ENCODE data around the gene DLX2.

Gene DLX2

DNA sequence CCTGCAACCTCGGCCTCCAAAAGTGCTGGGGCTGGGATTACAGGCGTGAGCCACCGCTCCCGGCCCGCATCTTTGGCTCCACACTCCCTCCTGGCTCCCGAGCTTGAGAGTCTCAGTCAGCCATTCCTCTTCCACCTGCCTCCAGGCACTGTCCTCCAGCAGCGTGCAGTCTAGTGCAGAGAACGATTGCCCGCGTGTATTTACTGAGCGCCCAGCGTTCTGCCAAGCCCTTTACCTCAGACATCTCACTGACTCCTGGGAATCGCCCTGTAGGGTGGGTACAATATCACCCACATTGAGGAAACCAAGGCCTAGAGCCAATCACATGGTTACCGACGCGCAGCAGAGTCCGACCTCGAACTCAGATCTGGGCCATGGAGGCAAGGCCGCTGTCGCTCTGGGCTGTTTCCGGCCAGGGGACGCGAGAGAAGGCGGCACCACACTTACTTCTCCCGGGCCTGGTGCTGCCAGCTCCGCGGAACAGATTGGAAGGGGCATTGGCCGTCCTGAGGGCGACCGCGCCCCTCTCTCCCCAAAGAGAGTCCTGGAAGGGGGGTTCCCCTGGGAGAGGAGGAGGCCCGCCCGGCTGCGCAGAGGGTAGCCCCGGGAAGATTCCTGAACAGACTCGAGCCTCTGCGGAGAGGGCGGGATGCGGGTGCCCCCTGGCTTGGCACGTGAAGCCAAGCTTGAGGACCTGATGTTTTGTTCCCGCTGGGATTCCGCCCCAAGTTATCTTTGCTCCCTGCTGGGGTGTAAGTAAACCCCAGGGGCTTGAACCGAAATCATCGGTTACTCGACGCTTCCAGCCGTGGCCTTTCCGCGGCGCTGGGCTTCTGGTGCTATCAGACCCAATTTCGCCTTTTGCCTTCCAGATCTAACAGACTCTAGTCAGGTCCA lies 5.2 kb upstream of the DLX2 start:
- DNase-seq (ENCODE audit: low read depth): no peak

DNA sequence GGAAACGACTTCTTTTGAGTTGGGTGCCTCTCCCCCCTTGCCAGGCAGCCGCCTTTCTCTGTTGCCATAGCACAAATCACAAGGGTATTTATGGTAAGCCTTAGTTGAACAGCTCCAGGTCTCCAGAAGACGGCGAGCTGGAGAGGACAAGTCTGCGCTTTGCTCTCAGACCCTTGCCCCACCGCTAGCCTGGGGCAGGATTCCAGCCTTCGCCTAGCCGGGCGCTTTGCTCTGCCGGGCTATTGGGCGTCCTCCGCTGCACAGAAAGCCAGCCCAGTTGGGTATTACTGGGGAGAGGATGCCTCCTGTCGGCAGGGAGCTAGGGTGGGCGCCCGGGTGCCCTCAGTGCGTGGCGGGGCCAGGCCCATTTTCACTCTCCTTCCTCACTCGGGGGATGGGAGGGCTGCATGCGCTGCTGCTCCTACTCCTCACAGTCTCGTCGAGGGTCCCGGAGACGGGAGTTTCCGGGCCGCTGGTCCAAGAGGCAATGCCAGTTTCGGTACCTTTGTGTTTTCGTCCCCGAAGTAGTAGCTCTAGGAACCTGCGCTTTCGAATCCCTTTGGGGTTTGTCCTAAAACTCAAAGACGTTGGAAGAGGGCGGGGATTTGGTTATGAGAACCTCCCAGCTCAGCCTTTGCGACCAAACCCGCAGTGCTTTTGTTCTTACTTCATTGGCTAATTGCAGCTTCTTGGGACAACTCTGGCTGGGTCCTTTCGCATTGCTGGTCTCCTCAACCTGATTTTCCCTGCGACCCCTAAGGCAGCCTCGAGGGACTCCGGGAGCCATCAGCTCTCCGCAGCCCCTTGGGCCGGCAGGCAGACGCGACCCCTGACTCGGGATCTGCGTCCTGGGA lies 3.6 kb upstream of the DLX2 start:
- no peak for DNase-seq (ENCODE audit: low read depth)

DNA sequence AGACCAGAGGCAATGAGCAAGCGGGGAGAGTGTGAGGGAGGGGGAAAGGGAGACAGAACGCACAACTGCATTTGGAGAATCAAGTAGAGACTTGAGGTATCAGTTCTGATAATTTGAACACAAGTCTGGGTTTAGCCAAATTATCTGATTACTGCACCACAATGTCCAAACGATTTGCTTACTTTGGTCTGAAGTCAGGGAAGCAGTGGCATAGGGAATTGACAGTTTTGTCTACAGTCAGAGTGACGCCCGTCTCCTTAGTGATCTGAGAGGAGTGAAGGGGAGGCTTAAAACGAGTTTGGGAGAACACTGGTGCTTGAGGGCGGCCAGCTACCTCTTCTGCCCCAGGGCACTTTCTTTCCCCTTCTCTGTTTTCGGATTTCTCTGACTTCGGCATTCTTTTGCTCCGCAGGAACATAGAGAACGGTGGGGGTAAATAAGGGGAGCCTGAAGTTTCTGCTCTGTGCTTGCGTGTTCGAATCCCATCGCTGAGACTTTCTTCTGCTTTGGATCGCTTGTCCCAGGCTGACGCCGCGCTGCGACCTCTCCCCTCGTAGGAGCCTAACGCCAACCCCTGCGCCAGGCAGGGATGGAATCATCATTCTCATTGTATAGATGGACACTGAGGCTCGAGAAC lies 2.9 kb upstream of the DLX2 start:
- DNase-seq (ENCODE audit: low read depth): no peak

DNA sequence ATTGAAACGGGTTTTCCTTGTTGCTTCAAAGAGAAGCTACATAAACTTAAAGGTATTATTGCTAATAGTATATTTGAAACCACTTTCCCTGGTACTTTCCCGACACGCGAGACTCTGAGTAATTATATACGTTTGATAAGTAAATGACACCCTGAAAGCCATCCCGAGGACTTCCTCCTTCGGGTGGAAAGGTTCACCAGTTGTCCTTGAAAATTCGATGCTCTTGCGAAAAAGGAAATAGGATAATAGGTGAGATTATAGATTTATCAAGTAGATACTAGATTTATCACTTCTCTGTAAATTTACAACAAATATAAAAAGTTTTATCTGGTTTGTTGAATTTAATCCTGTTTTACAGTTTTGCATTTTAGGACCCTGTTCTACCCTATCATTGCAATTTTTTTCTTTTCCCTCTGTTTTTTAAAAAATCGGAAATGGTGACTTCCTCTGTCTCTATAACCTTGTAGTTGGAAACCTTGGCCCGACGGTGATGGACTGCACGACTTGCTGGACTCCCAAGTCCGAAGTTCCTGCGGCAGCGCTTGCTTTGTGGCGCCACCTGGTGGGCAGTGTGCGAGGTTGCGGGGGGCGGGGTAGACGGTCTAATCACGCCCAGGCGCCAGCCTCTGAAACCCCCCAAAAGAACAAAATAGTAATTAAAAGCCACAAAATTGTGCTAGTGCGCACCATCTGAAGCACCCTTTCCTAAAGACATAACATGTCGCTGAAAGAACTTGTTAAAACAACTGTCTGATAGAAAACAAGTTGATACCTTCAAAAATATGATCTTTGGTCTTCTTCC lies 972 bp upstream of the DLX2 start:
- no peak for DNase-seq (ENCODE audit: low read depth)

DNA sequence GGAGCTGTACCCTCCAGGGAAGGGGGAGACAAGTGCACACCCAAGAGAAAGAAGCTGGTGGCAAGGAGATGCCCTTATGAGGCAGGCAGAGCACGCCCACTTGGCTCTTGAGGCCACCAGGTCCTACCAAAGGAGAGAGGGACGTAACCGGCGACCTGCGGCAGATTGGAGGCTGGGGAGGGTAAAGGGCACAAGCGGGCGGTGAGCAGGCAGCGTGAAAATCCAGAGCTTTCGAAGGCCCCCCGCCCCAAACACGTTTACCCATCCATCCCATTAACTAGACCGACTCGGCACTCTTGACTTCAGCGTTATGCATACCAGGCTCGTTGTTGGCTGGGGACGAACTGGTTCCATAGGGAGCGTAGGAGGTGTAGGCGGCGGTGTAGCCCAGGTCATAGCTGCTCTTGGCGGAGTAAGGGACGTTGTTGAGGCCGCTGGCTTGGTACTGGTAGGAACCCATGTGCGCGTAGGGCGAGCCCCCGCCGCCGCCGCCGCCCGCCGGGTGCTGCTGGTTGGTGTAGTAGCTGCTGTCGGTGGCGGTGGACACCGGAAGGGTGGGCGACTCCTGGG lies 794 bp downstream of the DLX2 start:
- DNase-seq (ENCODE audit: low read depth): no peak

DNA sequence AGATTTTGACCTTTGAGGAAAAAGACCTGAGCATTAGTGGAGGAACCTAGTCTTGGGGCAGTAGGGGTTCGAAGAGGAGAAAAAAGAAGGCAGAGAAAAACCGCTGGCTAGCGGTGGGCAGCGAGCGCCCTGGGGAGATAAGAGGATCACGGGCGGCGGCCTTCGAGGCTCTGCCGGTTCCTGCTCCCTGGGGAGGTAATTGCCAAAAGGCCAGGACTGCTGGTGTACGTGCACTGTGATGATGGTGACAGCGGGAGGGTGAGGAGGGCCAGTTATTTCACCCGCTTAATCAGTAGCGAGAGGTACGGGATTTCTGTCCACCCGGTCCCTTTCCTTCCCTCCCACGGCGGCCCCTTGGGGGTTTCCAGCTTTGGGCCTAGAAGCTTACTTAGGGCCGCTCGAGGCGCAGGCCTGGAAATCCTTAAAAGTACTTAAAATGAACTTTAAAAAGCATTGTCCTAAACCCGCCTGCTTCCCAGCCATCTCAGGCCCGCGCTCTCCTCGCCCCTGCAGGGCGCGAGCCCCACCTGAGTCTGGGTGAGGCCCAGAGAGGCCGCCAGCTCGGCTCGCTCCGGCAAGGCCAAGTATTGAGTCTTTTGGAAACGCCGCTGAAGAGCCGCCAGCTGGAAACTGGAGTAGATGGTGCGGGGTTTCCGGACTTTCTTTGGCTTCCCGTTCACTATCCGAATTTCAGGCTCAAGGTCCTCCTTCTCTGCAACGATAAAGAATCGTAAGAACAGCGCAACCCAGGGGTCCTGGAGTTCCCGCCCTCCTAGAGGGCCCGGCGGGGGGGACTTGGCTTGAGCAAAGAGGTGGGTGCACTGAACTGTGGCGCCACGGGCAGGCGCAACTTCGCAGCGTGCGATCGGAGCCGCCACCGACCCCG lies 1.5 kb downstream of the DLX2 start:
- DNase-seq (ENCODE audit: low read depth): no peak

DNA sequence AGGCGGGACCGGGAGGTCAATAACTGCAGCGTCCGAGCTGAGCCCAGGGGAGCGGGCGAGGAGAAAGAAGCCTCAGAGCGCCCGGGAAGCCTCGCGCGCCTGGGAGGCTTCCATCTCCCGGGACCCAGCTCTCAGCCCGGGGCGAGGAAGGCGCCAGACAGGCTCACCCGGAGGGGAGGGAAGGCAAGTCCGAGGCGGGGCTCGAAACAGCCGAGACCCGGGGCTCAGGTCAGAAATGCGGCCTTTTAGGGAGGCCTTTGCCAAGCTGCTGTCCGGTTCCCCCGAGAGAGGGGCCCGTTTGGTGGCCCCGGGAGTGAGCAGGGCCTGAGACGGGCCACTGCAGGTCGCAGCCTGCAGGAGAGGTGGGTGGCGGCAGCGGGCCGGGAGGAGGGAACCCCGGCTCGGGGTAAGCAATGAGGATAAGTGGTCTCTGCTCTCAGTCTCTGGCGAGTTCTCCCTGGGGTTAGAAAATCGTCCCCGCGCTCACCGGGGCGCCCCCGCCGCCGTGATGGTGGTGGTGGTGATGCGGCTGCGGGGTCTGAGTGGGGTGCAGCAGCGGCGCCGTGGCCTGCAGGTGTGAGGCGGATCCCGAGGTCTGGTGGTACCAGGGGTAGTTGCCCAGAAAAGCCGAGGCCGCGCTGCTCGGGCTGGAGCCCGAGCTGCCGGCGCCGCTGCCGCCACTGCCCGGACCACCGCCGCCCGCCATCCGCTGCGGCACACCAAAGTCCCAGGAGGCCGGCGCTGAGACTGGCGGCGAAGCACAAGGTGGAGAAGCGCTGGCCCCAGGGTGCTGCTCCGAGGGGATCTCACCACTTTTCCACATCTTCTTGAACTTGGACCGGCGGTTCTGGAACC lies 2.4 kb downstream of the DLX2 start:
- DNase-seq (ENCODE audit: low read depth): no peak

DNA sequence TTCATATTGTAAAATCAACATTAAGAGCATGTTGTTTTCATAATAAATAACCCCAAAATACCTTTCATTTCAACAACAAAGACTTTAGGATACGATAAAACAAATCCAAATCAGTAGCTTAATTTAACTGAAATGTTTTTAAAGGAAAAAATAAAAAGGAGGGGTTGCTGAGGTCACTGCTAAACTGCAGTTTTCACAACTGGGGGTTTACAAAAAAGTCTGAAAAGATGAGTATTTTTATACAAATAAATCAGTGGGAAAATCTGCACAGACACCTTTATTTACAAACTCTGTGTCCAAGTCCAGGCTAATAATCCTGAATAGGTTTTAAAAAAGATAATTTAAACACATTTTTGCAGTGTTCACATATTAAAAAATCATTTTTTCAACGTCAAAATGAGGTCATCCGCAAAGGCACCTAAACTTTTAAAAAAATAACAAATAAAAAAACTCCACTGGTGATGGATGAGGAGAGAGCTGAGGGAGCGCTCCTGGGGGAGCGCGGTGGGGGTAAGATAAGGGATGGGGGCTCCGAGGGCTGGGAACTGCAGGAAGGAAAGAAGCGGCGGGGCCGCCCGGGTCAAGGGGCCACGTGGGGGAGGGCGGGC lies 3.1 kb downstream of the DLX2 start:
- DNase-seq (ENCODE audit: low read depth): no peak

DNA sequence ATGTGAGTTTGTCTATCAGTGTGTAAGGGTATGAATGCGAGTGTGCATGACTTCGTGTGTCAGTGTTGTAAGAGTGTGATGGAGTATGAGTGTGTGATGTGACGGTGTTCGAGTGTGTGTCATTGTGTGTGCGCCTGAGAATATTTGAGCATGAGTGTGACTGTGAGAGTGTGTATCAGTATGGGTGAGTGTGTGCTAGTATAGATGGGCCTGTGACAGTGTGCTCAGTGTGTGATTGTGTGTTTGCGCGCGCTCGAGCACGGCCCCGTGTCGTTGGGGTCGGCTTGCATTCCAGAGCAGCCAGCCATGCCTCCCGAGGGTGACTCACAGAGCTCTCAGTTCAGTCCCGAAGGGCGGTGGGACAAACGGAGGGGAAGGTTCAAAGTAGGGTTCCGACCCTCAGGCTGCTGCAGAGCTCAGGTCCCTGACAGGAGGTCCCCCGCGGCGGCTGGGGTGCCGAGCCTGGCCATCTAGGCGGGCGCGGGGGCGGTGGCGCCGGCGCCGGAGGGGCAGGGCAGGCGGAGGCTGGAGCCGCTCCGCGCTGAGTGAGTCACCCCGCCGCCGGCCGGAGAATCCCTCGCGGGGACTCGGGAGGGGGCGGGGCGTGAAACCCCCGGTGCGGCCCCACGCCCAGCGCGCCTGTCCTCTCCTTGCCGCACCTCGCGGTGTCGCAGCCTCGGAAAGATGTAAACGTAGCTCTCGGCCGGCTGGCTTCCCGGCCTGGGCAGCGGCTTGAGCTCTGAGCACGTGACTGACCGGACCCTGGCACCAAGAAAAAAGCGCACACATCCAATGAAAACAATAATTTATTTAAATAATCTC lies 3.8 kb downstream of the DLX2 start:
- no peak for DNase-seq (ENCODE audit: low read depth)

DNA sequence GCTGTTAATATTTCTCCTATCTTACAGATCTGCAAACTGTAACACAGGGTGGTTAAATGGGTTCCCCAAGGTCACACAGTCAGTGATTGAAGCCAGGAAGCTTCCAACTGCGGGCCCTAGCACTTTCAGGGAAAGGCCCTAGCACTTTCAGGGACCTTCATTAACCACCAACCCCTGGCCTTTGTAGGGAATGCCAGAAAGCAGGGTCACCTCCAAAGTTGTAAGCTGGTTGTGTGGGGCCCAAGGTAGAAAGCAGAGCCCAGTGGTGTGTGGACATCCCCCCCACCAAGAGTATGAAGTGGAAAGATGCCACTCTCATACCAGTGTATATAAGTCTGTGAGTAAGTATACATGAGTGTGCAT lies 4.4 kb downstream of the DLX2 start:
- DNase-seq (ENCODE audit: low read depth): no peak

DNA sequence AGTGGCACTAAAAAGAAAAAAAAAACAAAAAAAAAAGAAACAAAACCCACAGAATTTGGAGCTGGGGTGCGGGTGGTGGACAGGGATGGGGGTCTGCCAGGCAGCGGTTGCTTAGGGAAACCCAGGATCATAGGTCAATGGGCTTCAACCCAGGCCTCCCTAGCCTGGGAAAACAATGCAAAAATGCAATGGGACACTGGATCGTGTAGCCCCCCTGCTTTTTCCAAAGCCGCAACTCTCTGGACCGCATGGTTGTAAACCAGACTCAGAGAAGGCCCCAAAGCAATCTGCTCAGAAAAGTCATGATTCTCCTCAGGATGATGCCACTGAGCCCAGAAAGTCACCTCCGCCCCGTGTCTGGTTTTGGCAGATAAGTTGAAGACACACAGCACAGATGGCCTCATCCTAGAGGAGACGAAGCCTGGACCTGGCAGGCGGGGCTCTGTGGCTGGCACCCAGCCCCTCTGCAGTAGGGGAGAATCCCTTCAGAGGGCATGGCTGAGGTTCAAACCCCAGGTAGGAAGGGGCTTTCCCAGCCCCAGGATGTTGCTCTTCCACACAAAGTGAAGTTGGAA lies 5.1 kb downstream of the DLX2 start:
- DNase-seq (ENCODE audit: low read depth): no peak

DNA sequence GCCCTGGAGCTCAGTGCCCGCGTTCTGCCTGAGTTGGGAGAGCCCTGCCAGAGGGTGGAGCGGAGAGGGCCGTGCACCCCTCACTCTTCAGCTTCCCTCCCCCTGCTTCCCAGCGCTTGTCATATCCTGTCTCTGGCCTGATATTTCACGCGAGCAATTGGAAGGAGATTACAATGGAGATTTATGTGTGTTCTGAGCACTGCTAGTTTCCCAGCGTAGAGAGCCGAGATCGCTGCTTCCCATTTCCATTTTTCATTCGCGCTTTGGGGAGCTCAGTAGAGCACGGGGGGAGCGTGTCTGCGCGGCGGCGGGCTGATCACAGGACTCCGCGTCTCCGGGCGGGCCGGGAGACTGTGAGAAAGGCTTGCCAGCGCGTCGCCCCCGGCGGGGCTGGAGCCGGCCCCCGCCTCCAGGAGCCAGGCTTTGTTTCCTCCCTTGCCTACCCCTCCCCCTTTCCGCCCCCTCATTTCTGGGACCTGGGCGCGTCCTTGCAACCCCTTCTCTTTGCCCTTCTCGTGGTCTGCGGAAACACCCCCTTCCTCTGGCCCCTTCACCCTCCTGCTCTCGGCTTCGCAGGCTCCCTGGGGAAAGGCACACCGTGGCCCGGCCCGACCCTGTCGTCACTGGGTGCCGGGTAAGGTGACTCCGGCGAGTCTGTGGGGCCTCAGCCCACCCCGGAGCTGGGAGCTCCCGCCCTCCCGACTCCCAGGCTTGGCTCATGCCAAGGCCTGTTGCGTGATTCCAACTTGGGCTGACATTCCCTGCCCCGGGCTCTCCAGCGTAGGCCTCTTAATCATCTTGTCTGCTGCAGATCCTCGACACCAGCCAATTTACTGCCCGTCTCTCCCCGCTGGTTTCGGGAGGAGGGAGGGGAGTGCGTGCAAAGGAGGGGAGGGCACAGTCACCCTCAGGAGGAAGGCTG lies 5.8 kb downstream of the DLX2 start:
- no peak for DNase-seq (ENCODE audit: low read depth)

DNA sequence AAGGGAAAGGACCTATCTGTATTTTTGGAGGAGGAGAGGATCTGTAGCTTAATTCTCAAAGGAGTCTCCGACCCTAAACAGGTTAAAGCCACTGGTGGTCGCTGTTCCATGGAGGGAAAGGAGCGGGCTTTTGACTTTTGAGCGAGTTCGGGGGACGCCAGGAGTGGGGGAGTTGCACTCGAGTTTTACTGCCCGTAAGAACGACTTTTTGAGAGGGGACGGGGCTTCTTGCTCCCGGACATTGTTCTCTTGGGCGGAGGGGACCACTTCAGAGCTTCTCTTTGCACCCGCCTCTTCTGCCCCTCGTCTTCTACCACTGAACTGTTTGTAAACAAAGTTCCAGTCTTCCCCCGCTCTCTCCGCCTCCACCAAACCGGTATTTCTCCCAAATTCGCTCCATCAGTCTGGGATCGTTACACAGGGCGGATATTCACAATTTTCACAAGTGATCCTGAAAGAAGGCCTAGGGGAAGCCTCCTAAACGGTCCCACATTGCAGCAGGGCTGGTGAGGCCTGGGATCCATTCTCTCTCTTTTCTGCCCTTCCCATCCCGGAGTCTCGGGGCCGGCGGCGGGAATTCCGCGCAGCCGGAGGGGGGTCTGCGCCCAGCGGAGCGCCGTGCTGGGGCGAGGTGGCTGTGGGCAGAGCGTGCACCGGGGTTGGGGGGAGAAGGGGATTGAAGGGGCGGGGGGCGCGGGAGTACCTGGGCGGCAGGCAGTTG lies 6.6 kb downstream of the DLX2 start:
- no peak for DNase-seq (ENCODE audit: low read depth)

DNA sequence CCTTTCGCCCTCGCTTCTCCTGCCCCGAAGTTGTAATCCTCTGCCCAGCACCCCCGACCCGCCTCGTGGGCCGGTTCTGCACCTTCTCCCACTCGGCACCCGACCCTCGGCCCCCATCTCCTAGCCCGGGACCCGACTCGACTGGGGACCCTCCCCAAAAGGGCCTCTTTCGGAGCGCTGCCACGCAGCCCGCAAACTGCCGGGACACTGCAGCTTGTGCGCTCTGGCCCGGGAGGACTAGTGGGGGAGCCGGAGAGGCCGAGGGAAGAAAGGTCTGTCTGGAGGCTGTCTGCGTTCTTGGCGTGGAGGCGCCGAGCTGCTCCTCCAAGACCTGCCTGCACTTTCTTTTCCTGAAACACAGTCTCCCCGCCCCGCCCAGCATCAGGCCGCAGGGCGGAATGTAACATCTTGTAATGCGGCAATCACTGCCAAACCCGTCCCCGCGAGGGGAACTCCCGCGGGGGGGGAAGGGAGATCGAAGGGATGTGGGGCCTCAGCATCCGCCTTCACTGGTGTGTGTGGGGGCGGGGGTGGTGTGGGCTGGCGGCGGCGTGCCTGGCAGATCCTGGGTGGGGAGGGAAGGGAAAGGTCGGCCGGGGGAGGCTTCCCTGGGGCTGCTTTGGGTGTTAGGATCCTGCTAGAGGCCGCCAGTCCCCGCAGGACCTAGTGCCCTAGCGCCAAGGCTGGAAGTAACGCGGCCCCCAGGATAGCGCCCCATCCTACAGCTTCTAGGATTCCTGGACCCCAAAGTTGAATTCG lies 7.4 kb downstream of the DLX2 start:
- no peak for DNase-seq (ENCODE audit: low read depth)
